Activated effector memory CD4-positive, alpha-beta T cell treated with Interleukin-2 at 50 U/mL for 16 hours (primary cell): ENCODE results near the gene MKNK2.
"Not testable (repeated sequence)": the region's sequence is repeated elsewhere in the genome, so short reads cannot be mapped to it uniquely, and the experiment has no call there.

ENCODE experiments used
- DNase-seq: peaks from one replicate; pipeline ENCODE4 v3.0.0-alpha.2; 2020

Gene MKNK2

DNA sequence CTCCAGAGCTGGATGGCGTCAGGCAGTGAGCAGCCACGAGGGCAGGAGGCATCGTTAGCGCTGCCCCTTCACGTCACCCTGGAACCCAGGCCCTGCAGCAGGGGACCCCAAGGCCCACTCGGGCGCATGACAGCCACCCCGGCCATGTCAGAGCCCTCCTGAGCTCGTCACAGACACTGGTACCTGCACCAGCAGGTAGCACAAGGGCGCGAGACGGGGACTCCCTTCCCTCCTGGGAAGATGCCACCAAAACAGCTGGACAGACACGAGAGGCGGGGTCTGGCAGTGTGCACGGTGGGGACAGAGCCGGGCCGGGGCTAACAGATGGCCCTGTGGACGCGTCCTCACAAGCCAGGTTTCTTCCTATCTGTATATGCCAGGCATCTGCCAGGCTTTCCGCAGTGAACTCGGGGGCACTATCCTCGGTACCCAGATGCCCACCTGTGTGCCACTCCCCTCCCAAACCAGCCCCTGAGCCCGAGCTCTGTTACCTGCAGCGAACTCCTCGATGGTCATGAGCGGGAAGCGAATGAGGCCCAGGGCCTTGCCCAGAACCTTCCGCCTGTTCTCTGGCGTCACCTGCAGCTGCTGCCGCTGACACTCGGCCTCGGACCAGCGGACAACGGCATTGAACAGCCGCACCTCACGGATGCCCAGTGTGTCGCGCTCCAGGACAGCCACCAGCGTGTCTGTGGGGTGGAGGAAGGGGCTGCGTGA, 61.4 kb downstream of the MKNK2 start:
- no peak for DNase-seq

DNA sequence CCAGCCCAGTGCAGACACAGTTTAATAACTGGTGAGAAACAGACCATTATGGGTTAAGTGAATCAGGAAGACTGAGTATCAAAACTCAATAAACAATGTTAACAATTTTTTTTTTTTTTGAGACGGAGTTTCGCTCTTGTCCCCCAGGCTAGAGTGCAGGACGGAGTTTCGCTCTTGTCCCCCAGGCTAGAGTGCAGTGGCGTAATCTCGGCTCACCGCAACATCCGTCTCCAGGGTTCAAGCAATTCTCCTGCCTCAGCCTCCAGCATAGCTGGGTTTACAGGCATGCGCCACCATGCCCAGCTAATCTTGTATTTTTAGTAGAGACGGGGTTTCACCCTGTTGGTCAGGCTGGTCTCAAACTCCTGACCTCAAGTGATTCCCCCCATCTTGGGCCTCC, 62.6 kb downstream of the MKNK2 start:
- DNase-seq, result not testable (repeated sequence)
